T-helper 17 cell (primary cell): ENCODE measurements around the gene TSGA10IP. TPM values are rescaled to one million over a fixed set of nuclear protein-coding genes. Genes with fewer than 3 reads are reported as not detected.
A peak's percentile ranks its signal among the peaks of the same experiment; 100 is the strongest.

Source experiments
- ATAC-seq: fragments of 150-1000 bp; cut with Tn5 transposase; 2 replicates; pipeline ENCODE4 v1.10.0; 2021; ENCODE audit warnings: mild to moderate bottlenecking, moderate library complexity
- DNase-seq, 3 donors: peaks; one replicate each; pipeline versions ENCODE4 v3.0.0 to v3.0.0-alpha.2; 2020 to 2021
- H3K9me3 ChIP-seq: one replicate; pipeline ENCODE4 v1.7.0; 2013; ENCODE audit warnings: low read length, mild to moderate bottlenecking; ENCODE audit not compliant: control insufficient read depth, poor library complexity, severe bottlenecking
- H3K27ac Mint-ChIP-seq: one replicate; pipeline ENCODE4 v1.8.0; 2022; ENCODE audit warnings: mild to moderate bottlenecking, moderate library complexity, mixed read lengths
- H3K27me3 Mint-ChIP-seq: one replicate; pipeline ENCODE4 v1.8.0; 2022; ENCODE audit warnings: mixed read lengths
- H3K36me3 Mint-ChIP-seq: one replicate; pipeline ENCODE4 v1.8.0; 2022; ENCODE audit warnings: low read depth, mixed read lengths
- H3K4me1 Mint-ChIP-seq: one replicate; pipeline ENCODE4 v1.8.0; 2022; ENCODE audit warnings: mild to moderate bottlenecking, mixed read lengths
- H3K4me3 Mint-ChIP-seq: one replicate; pipeline ENCODE4 v1.8.0; 2022; ENCODE audit warnings: mild to moderate bottlenecking, moderate library complexity, mixed read lengths
- total RNA-seq, 4 donors: library from RNA in 2 of 4; stranded (reverse) in 2 of 4; gene quantifications; one replicate each; pipeline ENCODE4 v1.2.3 and lab custom pipeline; 2022 to 2026

TSGA10IP gene
- total RNA-seq, 2 donors from 2014 or later = not detected

GRCh38 chr11:65961267-65962140 is 16.2 kb downstream of the TSGA10IP start, which contains the start of gene SART1:
Gene SART1, plus strand, starts transcription at chr11:65961734. Its CDS starts 47 bp downstream, at chr11:65961781.
- no peaks in the 10 kb centered on the region for H3K9me3 ChIP-seq
- Mint-ChIP-seq H3K36me3 (peaks cover 11% of the 10 kb centered on the region), H3K27me3 (no peaks in the 10 kb centered on the region), H3K4me1 (peaks cover 29% of the 10 kb centered on the region), H3K4me3 (peak within 1 kb of the TSS; percentile 97), H3K27ac (peak within 1 kb of the TSS; percentile 99)
- DNase-seq (peak; percentile 87 to 95 (median 92)), ATAC-seq (peak; percentile 92)

- Mint-ChIP-seq H3K27ac (peak overlapping the region; percentile 99), H3K27me3 (no peaks in the 10 kb centered on the region), H3K4me1 (peaks cover 25% of the 10 kb centered on the region), H3K36me3 (peaks cover 11% of the 10 kb centered on the region), H3K4me3 (peak overlapping the region; percentile 97)
- no peak for ATAC-seq
- DNase-seq = no peak
- no peaks in the 10 kb centered on the region for H3K9me3 ChIP-seq
Measured at GRCh38 chr11:65962141-65962564, 16.9 kb downstream of the TSGA10IP start.

GRCh38 chr11:65964906-65965305 is 19.6 kb downstream of the TSGA10IP start:
- H3K27ac Mint-ChIP-seq = no peak overlapping the region

GRCh38 chr11:65965986-65966762 is 20.9 kb downstream of the TSGA10IP start:
- DNase-seq (no peak), ATAC-seq (no peak)
- Mint-ChIP-seq H3K4me3 (no peak overlapping the region), H3K36me3 (peaks cover 17% of the 10 kb centered on the region), H3K27ac (peak overlapping the region; percentile 63), H3K27me3 (no peaks in the 10 kb centered on the region), H3K4me1 (peaks cover 25% of the 10 kb centered on the region)
- no peaks in the 10 kb centered on the region for H3K9me3 ChIP-seq

More at GRCh38 chr11:65964906-65965305, 19.6 kb downstream of the TSGA10IP start:
- peaks cover 17% of the 10 kb centered on the region for H3K36me3 Mint-ChIP-seq
- no peak for ATAC-seq
- no peak overlapping the region for H3K4me3 Mint-ChIP-seq
- no peaks in the 10 kb centered on the region for H3K9me3 ChIP-seq
- peaks cover 29% of the 10 kb centered on the region for H3K4me1 Mint-ChIP-seq
- H3K27me3 Mint-ChIP-seq = no peaks in the 10 kb centered on the region
- DNase-seq = no peak

GRCh38 chr11:65967329-65967934 is 22.2 kb downstream of the TSGA10IP start:
- DNase-seq = no peak
- H3K27me3 Mint-ChIP-seq = no peaks in the 10 kb centered on the region
- H3K4me3 Mint-ChIP-seq = no peak overlapping the region
- H3K9me3 ChIP-seq = no peaks in the 10 kb centered on the region
- H3K36me3 Mint-ChIP-seq = peaks cover 13% of the 10 kb centered on the region
- no peak overlapping the region for H3K27ac Mint-ChIP-seq
- H3K4me1 Mint-ChIP-seq = peaks cover 20% of the 10 kb centered on the region
- ATAC-seq = no peak

GRCh38 chr11:65968600-65969482 is 23.6 kb downstream of the TSGA10IP start:
- H3K4me3 Mint-ChIP-seq = peak overlapping the region; percentile 12

GRCh38 chr11:65972116-65972515 is 26.8 kb downstream of the TSGA10IP start:
- ATAC-seq = no peak
- peaks cover 12% of the 10 kb centered on the region for H3K4me1 Mint-ChIP-seq
- H3K9me3 ChIP-seq = no peaks in the 10 kb centered on the region
- no peaks in the 10 kb centered on the region for H3K27me3 Mint-ChIP-seq
- no peak for DNase-seq
- H3K27ac Mint-ChIP-seq = no peak overlapping the region
- H3K4me3 Mint-ChIP-seq = peak overlapping the region; percentile 59
- peaks cover 13% of the 10 kb centered on the region for H3K36me3 Mint-ChIP-seq

More at GRCh38 chr11:65968600-65969482, 23.6 kb downstream of the TSGA10IP start:
- ATAC-seq (no peak), DNase-seq (no peak)
- peaks cover 8% of the 10 kb centered on the region for H3K36me3 Mint-ChIP-seq
- H3K4me1 Mint-ChIP-seq = peaks cover 11% of the 10 kb centered on the region
- no peaks in the 10 kb centered on the region for H3K27me3 Mint-ChIP-seq
- H3K9me3 ChIP-seq = no peaks in the 10 kb centered on the region
- peak overlapping the region; percentile 43 for H3K27ac Mint-ChIP-seq

- Mint-ChIP-seq H3K27me3 (no peaks in the 10 kb centered on the region), H3K27ac (peak overlapping the region; percentile 60), H3K4me3 (no peak overlapping the region), H3K4me1 (peaks cover 8% of the 10 kb centered on the region), H3K36me3 (peaks cover 13% of the 10 kb centered on the region)
- no peaks in the 10 kb centered on the region for H3K9me3 ChIP-seq
- ATAC-seq = no peak
- no peak for DNase-seq
Measured at GRCh38 chr11:65973439-65974110, 28.3 kb downstream of the TSGA10IP start.

- peak overlapping the region; percentile 45 for H3K4me3 Mint-ChIP-seq
- H3K4me1 Mint-ChIP-seq = peaks cover 8% of the 10 kb centered on the region
- peaks cover 9% of the 10 kb centered on the region for H3K36me3 Mint-ChIP-seq
- no peaks in the 10 kb centered on the region for H3K9me3 ChIP-seq
- no peaks in the 10 kb centered on the region for H3K27me3 Mint-ChIP-seq
- peak overlapping the region; percentile 57 for H3K27ac Mint-ChIP-seq
- ATAC-seq (no peak), DNase-seq (no peak)
Measured at GRCh38 chr11:65975771-65976170, 30.5 kb downstream of the TSGA10IP start.

- H3K27ac Mint-ChIP-seq = peak overlapping the region; percentile 57
- peaks cover 9% of the 10 kb centered on the region for H3K36me3 Mint-ChIP-seq
- peaks cover 8% of the 10 kb centered on the region for H3K4me1 Mint-ChIP-seq
- H3K4me3 Mint-ChIP-seq = peak overlapping the region; percentile 55
- DNase-seq (no peak), ATAC-seq (no peak)
- no peaks in the 10 kb centered on the region for H3K27me3 Mint-ChIP-seq
- no peaks in the 10 kb centered on the region for H3K9me3 ChIP-seq
Measured at GRCh38 chr11:65976216-65977176, 31.2 kb downstream of the TSGA10IP start.
